Neural cell (in vitro differentiated cells): ENCODE data around the gene MAG. TPM values are rescaled to one million over a fixed set of nuclear protein-coding genes. Genes with fewer than 3 reads are reported as not detected.

Source experiments
- H2AFZ ChIP-seq: fragments of 200-600, 300-800 bp; sonication (generic), shearing (Covaris generic); 2 replicates; pipeline ENCODE4 v1.6.0; 2014; ENCODE audit warnings: low read depth, mild to moderate bottlenecking, antibody characterized with exemption, low read length, moderate library complexity
- H3F3A ChIP-seq: fragments of 200-600 bp; shearing (Covaris generic); 2 replicates; pipeline ENCODE4 v1.6.1; 2016; ENCODE audit warnings: mild to moderate bottlenecking, moderate library complexity, mixed read lengths, antibody characterized with exemption, low read length; ENCODE audit not compliant: insufficient read depth, poor library complexity, severe bottlenecking
- H3K27ac ChIP-seq: fragments of 200-600, 300-800 bp; sonication (generic), shearing (Covaris generic); 2 replicates; pipeline ENCODE4 v1.5.1; 2014; ENCODE audit warnings: mild to moderate bottlenecking, low read length, moderate library complexity
- H3K27me3 ChIP-seq: fragments of 300-800, 200-600 bp; sonication (generic), shearing (Covaris generic); 2 replicates; pipeline ENCODE4 v1.6.0; 2014; ENCODE audit warnings: mild to moderate bottlenecking, low read depth, low read length, moderate library complexity; ENCODE audit not compliant: insufficient read depth
- H3K36me3 ChIP-seq: fragments of 300-800, 200-600 bp; sonication (generic), shearing (Covaris generic); 2 replicates; pipeline ENCODE4 v1.5.1; 2014; ENCODE audit warnings: mild to moderate bottlenecking, antibody characterized with exemption, low read length, moderate library complexity; ENCODE audit not compliant: insufficient read depth
- H3K4me2 ChIP-seq: fragments of 300-800, 200-600 bp; sonication (generic), shearing (Covaris generic); 2 replicates; pipeline ENCODE4 v1.6.0; 2014; ENCODE audit warnings: mild to moderate bottlenecking, low read length
- H3K4me3 ChIP-seq: fragments of 300-800, 200-600 bp; sonication (generic), shearing (Covaris generic); 2 replicates; pipeline ENCODE4 v1.5.1; 2014; ENCODE audit warnings: mild to moderate bottlenecking, low read length, moderate library complexity
- H3K79me2 ChIP-seq: fragments of 200-600 bp; shearing (Covaris generic); replicated peaks from 2 replicates; pipeline ENCODE4 v1.6.0; 2014; ENCODE audit warnings: mild to moderate bottlenecking, low read length, moderate library complexity; ENCODE audit not compliant: insufficient read depth
- H3K9ac ChIP-seq: fragments of 300-800, 200-600 bp; sonication (generic), shearing (Covaris generic); 2 replicates; pipeline ENCODE4 v1.6.1; 2016; ENCODE audit warnings: mild to moderate bottlenecking, low read length, mixed read lengths
- H3K9me2 ChIP-seq: fragments of 200-600 bp; shearing (Covaris generic); 2 replicates; pipeline ENCODE4 v1.6.1; 2016; ENCODE audit warnings: mild to moderate bottlenecking, low read length, mixed read lengths; ENCODE audit not compliant: insufficient read depth
- H3K9me3 ChIP-seq: fragments of 200-600, 300-800 bp; sonication (generic), shearing (Covaris generic); 2 replicates; pipeline ENCODE4 v1.6.1; 2016; ENCODE audit warnings: mild to moderate bottlenecking, mixed run types, low read length, moderate library complexity, mixed read lengths
- H4K20me1 ChIP-seq: fragments of 200-600 bp; shearing (Covaris generic); 2 replicates; pipeline ENCODE4 v1.6.1; 2016; ENCODE audit warnings: mild to moderate bottlenecking, mixed run types; ENCODE audit not compliant: insufficient read depth
- EP300 ChIP-seq: fragments of 450-650 bp; conservative IDR thresholded peaks from 2 replicates; pipeline ENCODE4 v1.6.1; 2014; ENCODE audit warnings: antibody characterized with exemption, mild to moderate bottlenecking, moderate library complexity; ENCODE audit not compliant: poor library complexity, severe bottlenecking
- EZH2 ChIP-seq: fragments of 200-600, 300-800 bp; shearing (Covaris generic), sonication (generic); IDR thresholded peaks from 2 replicates; pipeline ENCODE4 v1.6.1; 2014; ENCODE audit warnings: antibody characterized with exemption, low read length, borderline replicate concordance, mild to moderate bottlenecking; ENCODE audit not compliant: insufficient read depth, poor library complexity, severe bottlenecking
- MXI1 ChIP-seq: fragments of 450-650 bp; conservative IDR thresholded peaks from 2 replicates; pipeline ENCODE4 v1.6.1; 2014; ENCODE audit warnings: antibody characterized with exemption, mild to moderate bottlenecking; ENCODE audit not compliant: poor library complexity, severe bottlenecking
- POLR2AphosphoS5 ChIP-seq: IDR thresholded peaks from 2 replicates; pipeline ENCODE4 v1.6.1; 2012
- RAD21 ChIP-seq: fragments of 450-650 bp; conservative IDR thresholded peaks from 2 replicates; pipeline ENCODE4 v1.6.1; 2014; ENCODE audit warnings: antibody characterized with exemption, mild to moderate bottlenecking, moderate library complexity
- SMC3 ChIP-seq: fragments of 450-650 bp; conservative IDR thresholded peaks from 2 replicates; pipeline ENCODE4 v1.6.1; 2014; ENCODE audit warnings: antibody characterized with exemption, mild to moderate bottlenecking, moderate library complexity; ENCODE audit not compliant: poor library complexity
- TAF1 ChIP-seq: IDR thresholded peaks from 2 replicates; pipeline ENCODE4 v1.6.1; 2012; ENCODE audit warnings: low read depth
- polyA plus RNA-seq: library from polyadenylated mRNA; depleted of rRNA; stranded (reverse); fragments of >200 nt; gene quantifications from 2 replicates; pipeline ENCODE4 v1.2.3, GENCODE V29; 2014
- TF ChIP-seq, protein P1 (sequence below): fragments of 450-650 bp; IDR thresholded peaks from 2 replicates; pipeline ENCODE4 v1.5.1; 2014; ENCODE audit warnings: antibody characterized with exemption, mild to moderate bottlenecking, moderate library complexity; ENCODE audit not compliant: poor library complexity, severe bottlenecking
- TF ChIP-seq, protein P2 (sequence below): IDR thresholded peaks from 2 replicates; pipeline ENCODE4 v1.6.1; 2012; ENCODE audit warnings: borderline replicate concordance

Gene MAG
- polyA plus RNA-seq, 1 donor from 2014 or later, result not detected

DNA sequence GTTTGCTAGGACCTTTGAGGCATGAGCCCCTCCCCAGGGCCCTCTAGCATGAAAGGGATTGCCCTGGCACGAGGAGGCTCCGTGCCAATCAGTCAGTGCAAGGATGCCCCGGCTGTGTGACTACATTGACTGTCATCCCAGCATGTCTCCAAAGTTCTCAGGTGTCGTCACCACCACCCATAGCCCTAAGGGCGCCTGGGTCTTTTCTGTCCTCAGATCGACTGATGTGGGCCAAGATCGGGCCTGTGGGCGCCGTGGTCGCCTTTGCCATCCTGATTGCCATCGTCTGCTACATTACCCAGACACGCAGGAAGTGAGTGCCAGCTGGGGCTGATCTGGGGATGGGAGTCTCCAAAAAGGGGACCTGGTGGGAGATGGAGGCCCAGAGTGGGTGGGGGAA is 18.4 kb downstream of the MAG start:
- Histone ChIP-seq H3K4me2 (no peak overlapping the region), H3K9ac (no peak overlapping the region), H3K9me3 (no peaks in the 10 kb centered on the region), H3K27ac (no peak overlapping the region), H4K20me1 (no peaks in the 10 kb centered on the region), H3K36me3 (no peaks in the 10 kb centered on the region), H3K9me2 (no peaks in the 10 kb centered on the region), H3K27me3 (no peaks in the 10 kb centered on the region), H3F3A (no peaks in the 10 kb centered on the region), H2AFZ (no peak overlapping the region), H3K4me3 (no peak overlapping the region), H3K79me2 (no peaks in the 10 kb centered on the region)
- TF ChIP-seq TAF1 (no peak), SMC3 (no peak), POLR2AphosphoS5 (no peak), EZH2 (no peak), EP300 (no peak), RAD21 (no peak), MXI1 (no peak)
- TF ChIP-seq, protein P1, sequence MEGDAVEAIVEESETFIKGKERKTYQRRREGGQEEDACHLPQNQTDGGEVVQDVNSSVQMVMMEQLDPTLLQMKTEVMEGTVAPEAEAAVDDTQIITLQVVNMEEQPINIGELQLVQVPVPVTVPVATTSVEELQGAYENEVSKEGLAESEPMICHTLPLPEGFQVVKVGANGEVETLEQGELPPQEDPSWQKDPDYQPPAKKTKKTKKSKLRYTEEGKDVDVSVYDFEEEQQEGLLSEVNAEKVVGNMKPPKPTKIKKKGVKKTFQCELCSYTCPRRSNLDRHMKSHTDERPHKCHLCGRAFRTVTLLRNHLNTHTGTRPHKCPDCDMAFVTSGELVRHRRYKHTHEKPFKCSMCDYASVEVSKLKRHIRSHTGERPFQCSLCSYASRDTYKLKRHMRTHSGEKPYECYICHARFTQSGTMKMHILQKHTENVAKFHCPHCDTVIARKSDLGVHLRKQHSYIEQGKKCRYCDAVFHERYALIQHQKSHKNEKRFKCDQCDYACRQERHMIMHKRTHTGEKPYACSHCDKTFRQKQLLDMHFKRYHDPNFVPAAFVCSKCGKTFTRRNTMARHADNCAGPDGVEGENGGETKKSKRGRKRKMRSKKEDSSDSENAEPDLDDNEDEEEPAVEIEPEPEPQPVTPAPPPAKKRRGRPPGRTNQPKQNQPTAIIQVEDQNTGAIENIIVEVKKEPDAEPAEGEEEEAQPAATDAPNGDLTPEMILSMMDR, result no peak
- TF ChIP-seq, protein P2, sequence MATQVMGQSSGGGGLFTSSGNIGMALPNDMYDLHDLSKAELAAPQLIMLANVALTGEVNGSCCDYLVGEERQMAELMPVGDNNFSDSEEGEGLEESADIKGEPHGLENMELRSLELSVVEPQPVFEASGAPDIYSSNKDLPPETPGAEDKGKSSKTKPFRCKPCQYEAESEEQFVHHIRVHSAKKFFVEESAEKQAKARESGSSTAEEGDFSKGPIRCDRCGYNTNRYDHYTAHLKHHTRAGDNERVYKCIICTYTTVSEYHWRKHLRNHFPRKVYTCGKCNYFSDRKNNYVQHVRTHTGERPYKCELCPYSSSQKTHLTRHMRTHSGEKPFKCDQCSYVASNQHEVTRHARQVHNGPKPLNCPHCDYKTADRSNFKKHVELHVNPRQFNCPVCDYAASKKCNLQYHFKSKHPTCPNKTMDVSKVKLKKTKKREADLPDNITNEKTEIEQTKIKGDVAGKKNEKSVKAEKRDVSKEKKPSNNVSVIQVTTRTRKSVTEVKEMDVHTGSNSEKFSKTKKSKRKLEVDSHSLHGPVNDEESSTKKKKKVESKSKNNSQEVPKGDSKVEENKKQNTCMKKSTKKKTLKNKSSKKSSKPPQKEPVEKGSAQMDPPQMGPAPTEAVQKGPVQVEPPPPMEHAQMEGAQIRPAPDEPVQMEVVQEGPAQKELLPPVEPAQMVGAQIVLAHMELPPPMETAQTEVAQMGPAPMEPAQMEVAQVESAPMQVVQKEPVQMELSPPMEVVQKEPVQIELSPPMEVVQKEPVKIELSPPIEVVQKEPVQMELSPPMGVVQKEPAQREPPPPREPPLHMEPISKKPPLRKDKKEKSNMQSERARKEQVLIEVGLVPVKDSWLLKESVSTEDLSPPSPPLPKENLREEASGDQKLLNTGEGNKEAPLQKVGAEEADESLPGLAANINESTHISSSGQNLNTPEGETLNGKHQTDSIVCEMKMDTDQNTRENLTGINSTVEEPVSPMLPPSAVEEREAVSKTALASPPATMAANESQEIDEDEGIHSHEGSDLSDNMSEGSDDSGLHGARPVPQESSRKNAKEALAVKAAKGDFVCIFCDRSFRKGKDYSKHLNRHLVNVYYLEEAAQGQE, result no peak

DNA sequence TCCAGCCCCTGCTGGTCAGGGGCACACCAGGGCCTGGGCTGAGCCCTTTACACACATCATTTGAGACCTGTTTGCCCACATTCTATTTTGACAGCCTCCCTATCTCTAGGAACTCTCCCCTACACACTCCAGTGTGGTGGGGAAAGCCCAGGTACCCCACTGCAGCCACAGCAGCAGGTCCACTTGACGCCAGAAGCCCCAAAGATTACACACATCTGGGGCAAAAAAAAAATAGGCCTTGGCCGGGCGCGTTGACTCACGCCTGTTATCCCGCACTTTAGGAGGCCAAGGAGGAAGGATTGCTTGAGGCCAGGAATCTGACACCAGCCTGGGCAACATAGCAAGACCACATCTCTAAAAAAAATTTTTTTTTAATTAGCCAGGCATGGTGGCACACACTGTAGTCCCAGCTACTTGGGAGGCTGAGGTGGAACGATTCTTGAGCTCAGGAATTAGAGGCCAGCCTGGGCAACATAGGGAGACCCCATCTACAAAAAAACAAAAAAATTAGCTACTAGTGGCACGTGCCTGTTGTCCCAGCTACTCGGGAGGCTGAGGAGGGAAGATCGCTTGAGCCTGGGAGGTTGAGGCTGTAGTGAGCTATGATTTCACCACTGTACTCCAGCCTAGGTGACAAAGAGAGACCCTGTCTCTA is 19.0 kb downstream of the MAG start:
- H3F3A ChIP-seq, result no peaks in the 10 kb centered on the region

More for the DNA sequence above, 19.0 kb downstream of the MAG start:
- Histone ChIP-seq H3K27me3 (no peaks in the 10 kb centered on the region), H3K9me2 (no peaks in the 10 kb centered on the region), H2AFZ (no peak overlapping the region), H3K9ac (no peak overlapping the region), H4K20me1 (no peaks in the 10 kb centered on the region), H3K9me3 (no peaks in the 10 kb centered on the region), H3K79me2 (no peaks in the 10 kb centered on the region), H3K36me3 (no peaks in the 10 kb centered on the region), H3K4me3 (no peak overlapping the region), H3K4me2 (no peak overlapping the region), H3K27ac (no peak overlapping the region)
- TF ChIP-seq SMC3 (no peak), TAF1 (no peak)
